Measurements from ENCODE around the gene PLEKHH3.

PLEKHH3 gene, protein sequence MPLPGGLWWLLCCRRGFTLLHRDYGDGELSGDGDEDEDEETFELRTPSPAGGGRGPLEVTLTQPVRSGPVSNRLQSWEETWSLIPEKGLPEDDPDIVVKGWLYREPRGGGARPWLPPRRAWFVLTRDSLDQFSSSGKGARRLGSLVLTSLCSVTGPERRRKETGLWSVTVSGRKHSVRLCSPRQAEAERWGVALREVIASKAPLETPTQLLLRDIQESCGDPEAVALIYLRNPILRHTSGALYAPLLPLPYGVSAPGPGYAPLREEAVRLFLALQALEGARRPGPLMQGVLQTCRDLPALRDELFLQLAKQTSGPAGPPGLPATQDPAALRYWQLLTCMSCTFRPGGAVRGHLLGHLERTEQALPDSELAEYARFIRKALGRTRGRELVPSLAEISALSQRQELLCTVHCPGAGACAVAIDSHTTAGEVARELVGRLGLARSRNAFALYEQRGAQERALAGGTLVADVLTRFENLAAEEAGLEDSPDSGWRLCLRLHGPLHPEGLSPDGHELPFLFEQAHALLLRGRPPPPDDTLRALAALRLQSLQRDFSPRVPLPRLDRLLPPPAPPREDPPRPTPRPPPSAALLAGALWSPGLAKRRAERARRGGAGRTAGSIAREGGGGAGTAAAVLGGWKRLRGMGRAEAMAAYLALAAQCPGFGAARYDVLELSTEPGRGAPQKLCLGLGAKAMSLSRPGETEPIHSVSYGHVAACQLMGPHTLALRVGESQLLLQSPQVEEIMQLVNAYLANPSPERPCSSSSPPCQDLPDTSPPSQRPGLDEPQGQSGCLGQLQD

DNA sequence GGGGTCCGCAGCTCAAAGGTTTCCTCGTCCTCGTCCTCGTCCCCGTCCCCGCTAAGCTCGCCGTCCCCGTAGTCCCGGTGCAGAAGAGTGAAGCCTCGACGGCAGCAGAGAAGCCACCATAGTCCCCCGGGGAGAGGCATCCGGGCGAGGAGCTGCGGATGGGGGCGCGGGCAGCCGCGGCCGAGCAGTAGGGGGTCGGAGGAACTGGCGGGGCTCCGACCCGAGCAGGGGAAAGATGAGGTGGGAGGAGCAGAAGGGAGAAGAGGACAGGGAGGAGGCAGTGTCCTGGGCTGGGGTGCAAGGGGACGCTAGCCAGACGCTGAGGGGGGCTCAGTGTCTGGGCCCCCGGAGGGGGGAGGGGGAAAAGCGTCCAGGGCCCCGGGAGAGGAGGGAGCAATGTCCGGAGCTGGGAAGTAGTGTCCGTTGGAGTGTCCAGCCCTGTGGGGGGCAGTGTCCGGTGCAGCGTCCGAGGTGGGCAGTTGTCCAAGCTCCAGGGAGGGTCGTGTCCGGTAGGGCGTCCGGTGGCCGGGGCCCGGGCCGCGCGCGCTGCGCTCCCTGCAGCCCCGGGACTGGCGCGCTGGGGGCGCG, at the start of gene PLEKHH3:
Gene PLEKHH3 (minus strand): TSS at position 571 of the 588 bp plus-strand sequence. CDS start 431 bp downstream, at position 140.
- peak in 2 of 42 donors; percentile 23 to 26 for DNase-seq

DNA sequence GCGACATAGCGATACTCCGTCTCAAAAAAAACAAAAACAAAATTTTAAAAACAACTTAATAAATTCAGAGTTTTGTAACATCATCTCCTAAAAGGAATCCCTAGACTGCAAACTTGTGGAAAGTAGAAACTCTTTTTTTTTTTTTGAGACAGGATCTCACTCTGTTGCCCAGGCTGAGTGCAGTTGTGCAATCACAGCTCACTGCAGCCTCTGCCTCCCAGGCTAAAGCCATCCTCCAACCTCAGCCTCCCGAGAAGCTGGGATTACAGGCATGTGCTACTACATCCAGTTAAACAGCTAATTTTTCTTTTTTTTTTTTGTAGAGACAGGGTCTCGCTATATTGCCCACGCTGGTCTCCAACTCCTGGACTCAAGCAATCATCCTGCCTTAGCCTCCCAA, 48.3 kb upstream of the PLEKHH3 start:
- no peak for DNase-seq

More for the DNA sequence above, at the start of gene PLEKHH3:
- intact Hi-C loops (cut with DNase I) = loop anchor here (5.0 kb wide), 2 partner anchors 69 to 99 kb away; partner anchors contain the start of genes PSMC3IP, RETREG3 and TUBG1

DNA sequence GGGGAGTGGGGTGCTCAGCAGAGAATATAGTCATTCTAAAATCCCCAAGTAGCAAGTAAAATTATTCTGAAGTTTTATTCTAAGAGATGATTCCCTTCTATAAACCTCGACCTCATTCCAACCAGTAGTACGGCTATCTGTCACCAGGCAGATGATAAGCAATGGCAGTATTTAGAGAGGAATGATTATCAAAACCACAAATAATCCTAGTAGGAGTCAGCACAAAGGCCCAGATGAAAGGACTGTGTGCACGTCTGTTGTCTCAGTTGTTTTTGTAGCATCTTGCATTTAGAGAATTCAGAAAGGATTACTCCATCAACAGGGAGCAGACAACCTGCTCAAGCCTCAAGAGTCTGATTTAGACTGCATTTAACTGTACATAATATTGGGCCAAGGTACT, 46.8 kb upstream of the PLEKHH3 start:
- no peak for DNase-seq
- intact Hi-C loops (cut with DNase I) = loop anchor here (5.0 kb wide), 1 partner anchor 39 kb away; the partner anchor contains the start of gene RAMP2

More for the DNA sequence above, 48.3 kb upstream of the PLEKHH3 start:
- intact Hi-C loops (cut with DNase I) = no loop called here

DNA sequence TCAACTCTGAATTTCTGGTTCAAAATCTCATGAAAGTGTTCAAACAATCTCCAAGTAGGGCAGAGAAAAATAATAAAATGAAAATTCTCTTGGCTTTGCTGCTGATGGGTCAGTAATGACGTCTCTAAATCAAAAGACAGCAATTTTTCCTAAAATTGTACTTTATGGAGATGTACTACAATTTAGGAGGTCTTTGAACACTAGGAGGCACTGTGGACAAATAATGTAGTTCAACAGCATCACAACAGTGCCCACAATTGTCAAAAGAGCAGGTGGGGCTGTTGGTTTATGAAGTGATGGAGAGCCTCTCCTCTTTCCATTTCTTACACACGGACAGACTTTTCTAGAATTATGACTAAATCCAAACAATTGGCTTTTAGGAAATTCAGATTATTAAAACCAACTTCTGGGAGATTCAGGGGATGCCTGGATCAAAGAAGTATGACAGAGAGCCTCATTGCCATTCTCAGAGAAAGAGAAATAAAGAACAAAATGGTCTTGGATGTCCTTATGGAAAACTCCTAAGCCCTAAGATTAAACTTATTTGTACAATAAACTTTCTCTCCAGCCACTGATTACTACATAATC, 44.3 kb upstream of the PLEKHH3 start:
- intact Hi-C loops (cut with DNase I) = loop anchor here (5.0 kb wide), 1 partner anchor 41 kb away; the partner anchor contains the start of gene RAMP2
- peak in 14 of 42 donors; percentile 16 to 78 (median 58) for DNase-seq

DNA sequence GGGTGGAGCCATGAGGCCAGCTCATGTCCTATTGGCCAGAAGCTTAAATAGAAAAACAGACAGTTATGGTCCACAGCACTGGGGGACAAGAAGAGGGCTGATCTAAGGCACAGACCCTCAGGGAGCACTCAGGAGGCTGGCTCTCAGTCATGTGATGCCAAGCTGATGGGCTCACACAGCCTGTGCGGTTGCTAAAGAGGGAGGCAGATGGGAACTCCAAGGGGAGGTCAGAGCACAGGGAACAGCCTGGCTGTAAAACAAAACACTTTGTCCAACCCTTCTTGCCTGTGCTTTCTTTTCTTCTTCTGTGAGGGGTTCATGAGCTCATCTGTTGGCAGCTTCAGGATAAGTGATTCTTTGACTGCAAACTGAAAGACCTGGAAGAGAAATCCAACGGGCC, 32.8 kb upstream of the PLEKHH3 start:
- intact Hi-C loops (cut with DNase I) = no loop called here

DNA sequence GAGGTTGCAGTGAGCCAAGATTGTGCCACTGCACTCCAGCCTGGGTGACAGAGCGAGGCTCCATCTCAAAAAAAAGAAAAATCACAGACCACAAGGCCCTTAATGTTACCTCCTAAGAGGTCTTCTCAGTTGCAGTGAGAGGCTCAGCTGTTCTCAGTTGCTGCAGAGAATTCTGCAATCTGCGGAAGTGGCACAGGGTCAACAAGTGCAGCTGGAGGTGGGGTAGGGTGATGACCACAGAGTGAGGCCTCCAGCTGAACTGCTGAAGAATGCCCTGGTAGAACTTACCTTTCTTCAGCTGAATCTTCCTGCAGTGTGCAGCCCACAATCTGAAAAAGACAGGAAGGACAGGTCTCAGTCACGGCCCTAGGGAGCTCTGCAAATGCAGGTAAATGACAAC, 31.8 kb upstream of the PLEKHH3 start:
- DNase-seq = no peak
- intact Hi-C loops (cut with DNase I) = no loop called here

More for the DNA sequence above, 32.8 kb upstream of the PLEKHH3 start:
- DNase-seq = no peak

DNA sequence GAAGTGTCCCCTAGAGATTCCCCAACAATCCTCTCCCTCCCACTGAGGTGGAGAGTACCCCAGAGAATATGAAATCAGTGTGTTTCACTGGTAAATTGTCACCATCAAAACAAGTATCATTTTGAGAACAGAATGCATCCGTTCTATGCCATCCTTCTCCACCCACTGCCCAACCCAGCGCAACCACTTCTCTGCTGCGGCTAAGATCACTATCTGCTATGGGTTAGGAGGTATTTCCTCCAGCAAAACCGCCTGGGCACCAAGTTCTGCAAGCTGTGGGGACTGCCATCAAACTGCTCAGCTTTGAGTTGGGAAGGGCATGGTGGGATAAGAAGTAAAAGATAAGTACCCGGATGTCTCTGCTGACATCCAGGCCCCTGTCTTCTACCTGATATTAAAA, 29.9 kb upstream of the PLEKHH3 start:
- intact Hi-C loops (cut with DNase I) = no loop called here
- DNase-seq = no peak

DNA sequence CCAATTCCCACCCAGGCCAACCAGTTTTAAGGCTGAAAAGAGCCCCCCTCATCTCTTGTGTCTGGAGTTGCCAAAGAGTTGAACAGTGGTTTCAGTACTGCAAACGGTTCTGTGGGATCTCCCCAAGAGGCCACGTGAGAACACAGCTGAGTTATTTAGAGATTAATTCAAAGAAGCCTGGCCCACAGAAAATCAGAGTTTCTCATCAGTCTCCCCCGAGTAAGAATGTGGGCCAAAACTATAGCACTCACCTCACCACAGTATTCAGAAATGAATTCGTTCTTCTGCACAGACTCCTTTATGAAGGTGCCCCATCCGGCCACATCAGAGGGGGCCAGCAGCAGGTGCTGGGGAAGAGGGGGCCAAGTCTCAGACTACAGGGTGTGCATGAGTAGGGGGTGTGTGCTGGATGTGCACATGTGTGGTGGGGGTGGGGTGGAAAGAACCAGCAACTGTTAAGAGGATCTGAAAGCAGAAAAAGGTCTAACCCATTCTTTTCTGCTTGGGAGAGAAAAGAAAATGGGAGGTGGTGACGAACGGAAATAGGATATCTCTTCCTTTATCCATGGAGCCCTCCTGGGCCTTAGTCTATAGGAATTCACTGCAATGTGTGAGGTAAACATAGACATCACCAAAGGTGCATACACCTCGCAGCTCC, 28.2 kb upstream of the PLEKHH3 start:
- intact Hi-C loops (cut with DNase I) = no loop called here
- DNase-seq = no peak

DNA sequence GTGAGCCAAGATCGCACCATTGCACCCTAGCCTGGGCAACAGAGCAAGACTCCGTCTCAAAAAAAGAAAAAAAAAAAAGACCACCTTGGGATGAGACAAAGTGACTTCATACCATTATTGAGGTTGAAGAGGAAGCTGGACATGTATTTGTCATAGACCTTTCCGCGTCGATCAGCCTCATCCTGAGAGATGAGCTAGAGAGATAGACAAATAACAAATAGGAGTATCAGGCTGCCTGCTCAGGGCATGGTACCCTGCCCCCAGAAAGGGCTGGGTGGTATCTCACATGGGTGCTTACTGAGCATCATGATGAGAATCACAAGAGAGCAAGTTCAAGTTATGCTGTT, 27.7 kb upstream of the PLEKHH3 start:
- no peak for DNase-seq
- intact Hi-C loops (cut with DNase I) = no loop called here

DNA sequence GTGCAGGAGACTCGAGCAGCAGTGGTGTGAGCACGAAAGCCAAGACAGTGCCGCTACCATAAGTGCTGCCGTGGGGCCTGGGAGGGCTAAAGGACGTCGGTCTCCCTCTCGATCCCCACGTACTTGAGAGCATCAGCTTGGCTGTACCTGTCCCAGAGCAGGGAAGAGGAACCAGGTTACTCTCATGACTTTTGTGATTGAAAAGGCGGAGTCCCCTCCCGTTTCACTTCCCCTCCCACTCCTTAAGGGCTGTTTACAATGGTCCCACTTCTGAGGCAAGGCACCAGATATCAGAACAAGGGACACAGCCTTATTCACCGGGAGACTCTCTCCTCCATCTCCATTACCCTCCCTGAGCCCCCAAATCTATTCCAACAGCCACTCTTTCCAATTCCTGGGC, 25.7 kb upstream of the PLEKHH3 start:
- intact Hi-C loops (cut with DNase I) = no loop called here

DNA sequence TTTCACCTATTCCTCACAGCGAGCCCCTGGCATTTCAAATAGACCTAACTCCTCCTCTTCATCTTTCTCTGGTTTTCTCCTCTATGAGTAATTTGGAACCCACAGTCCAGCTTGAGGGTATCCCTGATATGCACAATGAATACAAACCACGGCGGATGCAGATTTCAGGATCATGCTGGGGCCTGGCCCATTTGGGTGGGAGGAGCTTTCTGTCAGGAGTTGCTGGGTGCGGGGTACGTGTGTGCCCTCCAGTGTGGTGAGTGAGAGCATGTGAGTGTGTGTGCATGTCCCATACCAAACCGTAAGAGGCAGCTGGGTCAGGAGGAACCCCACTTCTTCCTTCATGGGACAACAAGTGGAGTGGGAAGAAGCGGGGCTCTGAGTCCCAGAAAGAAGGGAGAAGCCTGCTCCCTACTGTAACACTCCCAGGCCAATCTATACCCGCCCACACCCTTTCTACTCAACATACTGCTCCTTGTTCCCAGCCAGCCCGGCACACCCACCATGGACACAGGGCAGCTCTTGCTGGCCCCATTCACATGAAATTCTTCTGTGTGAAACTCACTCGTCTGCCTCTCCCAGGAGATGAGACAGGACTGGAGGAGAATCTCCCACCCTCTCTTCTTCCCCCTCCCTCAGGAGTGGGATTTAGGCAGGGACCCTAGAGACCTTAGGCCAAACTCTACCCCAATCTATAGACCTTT, 23.9 kb upstream of the PLEKHH3 start:
- DNase-seq = peak in 1 of 42 donors; percentile 46
- intact Hi-C loops (cut with DNase I) = no loop called here

More for the DNA sequence above, 25.7 kb upstream of the PLEKHH3 start:
- DNase-seq = no peak

DNA sequence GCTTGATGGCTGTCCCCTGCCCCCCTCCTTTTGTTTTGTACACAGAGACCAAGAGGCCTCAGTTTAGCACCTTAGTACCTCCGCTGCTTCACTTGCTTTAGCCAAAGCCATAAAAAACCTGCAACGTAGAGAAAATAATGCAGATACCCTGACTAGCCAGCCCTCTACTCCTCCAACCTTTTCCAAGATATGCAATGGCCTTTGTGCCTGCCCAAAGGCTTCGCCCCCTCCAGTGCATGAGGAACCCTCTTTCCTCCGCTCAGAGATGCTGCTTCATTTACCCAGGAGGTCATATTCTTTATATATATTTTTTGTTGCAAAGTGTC, 22.6 kb upstream of the PLEKHH3 start:
- intact Hi-C loops (cut with DNase I) = no loop called here
- no peak for DNase-seq

DNA sequence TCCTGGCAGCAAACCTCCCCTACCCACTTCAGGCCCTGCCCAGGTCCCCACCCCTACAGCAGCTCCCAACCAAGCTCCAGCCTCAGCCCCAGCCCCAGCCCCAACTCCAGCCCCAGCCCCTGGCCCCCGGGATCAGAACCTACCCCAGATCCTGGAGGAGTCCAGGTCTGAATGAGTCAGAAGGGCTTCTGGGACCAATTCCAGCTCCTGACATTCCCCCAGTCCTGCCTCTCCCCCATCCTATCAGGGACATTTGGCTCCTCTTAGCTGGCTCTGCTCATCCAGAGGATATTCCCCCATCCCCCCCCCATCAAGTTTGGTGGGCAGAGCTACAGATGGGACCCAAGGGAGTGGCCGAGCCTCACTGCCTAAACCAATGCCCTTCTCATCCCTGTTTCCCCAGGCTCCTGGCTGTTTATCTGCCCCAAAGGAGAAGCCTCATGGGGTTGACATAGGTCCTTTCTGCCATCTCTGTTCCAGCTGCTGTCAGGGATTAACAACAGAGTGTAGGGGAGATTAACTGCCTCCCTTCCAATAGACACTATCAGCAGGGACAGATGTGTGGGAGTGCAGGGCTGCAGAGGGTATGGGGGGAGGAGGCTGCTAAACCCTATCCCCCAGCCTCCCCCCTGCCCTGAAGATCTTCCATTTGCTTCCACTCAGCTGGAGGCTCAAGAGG, 22.1 kb upstream of the PLEKHH3 start:
- DNase-seq = peak in 3 of 42 donors; percentile 5 to 49 (median 36)
- intact Hi-C loops (cut with DNase I) = no loop called here

DNA sequence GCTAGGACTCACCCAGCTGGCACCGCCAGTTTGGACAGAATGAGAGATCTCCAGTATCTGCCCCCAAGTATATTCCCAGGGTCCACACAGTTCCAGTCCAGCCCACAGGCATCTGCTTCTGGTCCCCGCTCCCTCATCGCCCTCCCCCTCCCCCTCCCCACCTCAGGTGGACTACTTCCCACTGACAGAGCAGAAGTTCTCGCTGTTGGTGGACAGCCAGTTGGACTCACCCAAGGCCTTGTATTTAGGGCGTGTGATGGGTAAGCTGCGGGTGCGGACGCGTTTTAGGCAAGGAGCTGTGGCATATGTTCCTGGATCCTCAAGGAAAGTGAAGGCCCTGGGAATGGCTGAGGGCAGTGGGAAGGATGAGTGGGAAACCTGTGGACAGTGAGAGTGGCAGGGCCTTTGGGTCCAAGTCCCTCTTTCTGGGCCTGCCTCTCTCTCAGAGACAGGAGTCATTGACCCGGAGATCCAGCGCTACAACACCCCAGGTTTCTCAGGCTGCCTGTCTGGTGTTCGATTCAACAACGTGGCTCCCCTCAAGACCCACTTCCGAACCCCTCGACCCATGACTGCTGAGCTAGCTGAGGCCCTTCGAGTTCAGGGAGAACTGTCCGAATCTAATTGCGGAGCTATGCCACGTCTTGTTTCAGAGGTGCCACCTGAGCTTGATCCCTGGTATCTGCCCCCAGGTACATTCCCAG, 20.5 kb upstream of the PLEKHH3 start:
- intact Hi-C loops (cut with DNase I) = no loop called here
- DNase-seq = peak in 1 of 42 donors; percentile 18

DNA sequence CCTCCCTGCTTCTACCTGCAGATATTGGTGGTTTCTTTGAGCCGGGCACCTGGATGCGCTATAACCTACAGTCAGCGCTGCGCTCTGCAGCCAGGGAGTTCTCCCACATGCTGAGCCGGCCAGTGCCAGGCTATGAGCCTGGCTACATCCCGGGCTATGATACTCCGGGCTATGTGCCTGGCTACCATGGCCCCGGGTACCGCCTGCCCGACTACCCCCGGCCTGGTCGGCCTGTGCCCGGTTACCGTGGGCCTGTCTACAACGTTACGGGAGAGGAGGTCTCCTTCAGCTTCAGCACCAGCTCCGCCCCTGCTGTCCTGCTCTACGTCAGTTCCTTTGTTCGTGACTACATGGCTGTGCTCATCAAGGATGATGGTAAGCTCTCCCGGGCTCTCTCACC, 18.7 kb upstream of the PLEKHH3 start:
- DNase-seq = no peak
- intact Hi-C loops (cut with DNase I) = no loop called here

DNA sequence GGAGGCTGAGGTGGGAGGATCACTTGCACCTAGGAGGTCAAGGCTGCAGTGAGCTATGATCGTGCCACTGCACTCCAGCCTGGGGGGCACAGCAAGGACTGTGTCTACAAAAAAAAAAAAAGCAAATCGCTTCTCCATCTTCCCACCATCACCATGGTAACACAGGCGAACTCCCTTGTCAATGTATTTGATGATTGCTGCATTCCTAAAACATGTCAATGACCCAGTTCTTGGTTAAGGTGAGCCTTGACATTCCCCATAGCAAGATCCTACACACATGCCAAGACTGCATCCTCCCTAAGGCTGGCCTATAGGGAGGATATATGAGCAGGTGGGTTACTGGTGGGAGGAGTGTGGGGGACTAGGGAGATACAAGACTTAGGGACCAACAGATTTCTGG, 17.7 kb upstream of the PLEKHH3 start:
- no peak for DNase-seq
- intact Hi-C loops (cut with DNase I) = no loop called here

DNA sequence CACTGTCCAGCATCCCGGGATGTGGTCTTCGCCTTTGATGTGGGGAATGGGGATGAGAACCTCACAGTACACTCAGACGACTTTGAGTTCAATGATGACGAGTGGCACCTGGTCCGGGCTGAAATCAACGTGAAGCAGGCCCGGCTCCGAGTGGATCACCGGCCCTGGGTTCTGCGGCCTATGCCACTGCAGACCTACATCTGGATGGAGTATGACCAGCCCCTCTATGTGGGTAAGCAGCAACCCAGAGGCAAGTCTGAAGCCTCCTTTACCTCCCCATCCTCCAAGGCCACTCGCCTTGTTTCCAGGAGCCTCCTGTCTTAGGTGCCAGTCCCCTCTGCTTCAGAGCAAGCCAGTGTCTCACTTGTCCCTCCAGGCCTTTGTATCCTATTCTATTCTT, 15.7 kb upstream of the PLEKHH3 start:
- intact Hi-C loops (cut with DNase I) = no loop called here
- DNase-seq = no peak
